DMS153 treated with DMSO at 0.1 percent for 48 hours (cell line): ENCODE results near the gene HNMT.
"Not testable (repeated sequence)": the region's sequence is repeated elsewhere in the genome, so short reads cannot be mapped to it uniquely, and the experiment has no call there.

Source experiments
- DNase-seq: peaks from one replicate; lab custom pipeline; 2025; ENCODE audit not compliant: unreplicated experiment; lab: John Stamatoyannopoulos, UW

The HNMT gene

GRCh38 chr2:138037090-138037489 lies 72.8 kb downstream of the HNMT start:
- DNase-seq = no peak

GRCh38 chr2:138040616-138041015 lies 76.3 kb downstream of the HNMT start:
- no peak for DNase-seq

- no peak for DNase-seq
Measured at GRCh38 chr2:138042311-138042710, 78.0 kb downstream of the HNMT start.

- not testable (repeated sequence) for DNase-seq
Measured at GRCh38 chr2:138043588-138043987, 79.3 kb downstream of the HNMT start.

- no peak for DNase-seq
Measured at GRCh38 chr2:138058427-138058826, 94.2 kb downstream of the HNMT start.

- peak; percentile 47 for DNase-seq
Measured at GRCh38 chr2:138059487-138060300, 95.4 kb downstream of the HNMT start.

GRCh38 chr2:138060301-138060635 lies 96.0 kb downstream of the HNMT start:
- DNase-seq = no peak

GRCh38 chr2:138061961-138062360 lies 97.7 kb downstream of the HNMT start:
- no peak for DNase-seq

- no peak for DNase-seq
Measured at GRCh38 chr2:138063181-138063580, 98.9 kb downstream of the HNMT start.
